Measurements from ENCODE around the gene NUP133. TPM values are rescaled to one million over a fixed set of nuclear protein-coding genes. Genes with fewer than 3 reads are reported as not detected.

The NUP133 gene
- total RNA-seq, 2 donors from 2014 or later: 67.8 to 68.4 TPM

- Histone ChIP-seq H3K4me3 (ENCODE audit: low read length) (no peak overlapping the region), H3K9ac (ENCODE audit: extremely low read depth, low read length, poor library complexity, severe bottlenecking) (no peak overlapping the region), H3K27ac (ENCODE audit: low read depth, low read length) (no peak overlapping the region), H3K36me3 (ENCODE audit: control insufficient read depth, insufficient read depth, low read length) (no peaks in the 10 kb centered on the region), H3K27me3 (ENCODE audit: control insufficient read depth, insufficient read depth, low read length, poor library complexity, severe bottlenecking) (no peaks in the 10 kb centered on the region), H3K9me3 (ENCODE audit: control insufficient read depth, low read length) (no peaks in the 10 kb centered on the region), H3K4me1 (ENCODE audit: control insufficient read depth, insufficient read depth, low read length) (no peaks in the 10 kb centered on the region)
- Mint-ChIP-seq H3K27ac (no peak overlapping the region), H3K27me3 (ENCODE audit: insufficient read depth) (peaks cover 20% of the 10 kb centered on the region), H3K9me3 (peaks cover 6% of the 10 kb centered on the region), H3K4me1 (peaks cover 14% of the 10 kb centered on the region), H3K36me3 (ENCODE audit: low read depth) (no peaks in the 10 kb centered on the region), H3K4me3 (no peak overlapping the region)
- no peak for DNase-seq
- 82 to 87% methylated on average over 2 to 4 of the region's 4 CpGs for WGBS, 2 experiments (ENCODE audit: insufficient coverage in 1 of 2, insufficient read length in 1 of 2)
- no peak for TF ChIP-seq CTCF (conservative IDR thresholded peaks at IDR 0.05)
Measured at GRCh38 chr1:229392936-229393335, 115.2 kb downstream of the NUP133 start.

Other genes starting within 250 kb of the NUP133 start
- 10 to 100 TPM; 46.2 to 48.9 TPM for gene RAB4A, start 237.2 kb downstream of the NUP133 start, total RNA-seq
- gene CCSAP, start 165.3 kb downstream of the NUP133 start, total RNA-seq: 10 to 100 TPM in 1 of 2 donors, 1 to 10 TPM in 1; 9.3 to 10.9 TPM
- gene ACTA1, start 74.2 kb downstream of the NUP133 start, total RNA-seq: 10 to 100 TPM in 1 of 2 donors, 1 to 10 TPM in 1; 8.2 to 17.3 TPM
- 10 to 100 TPM; 14.6 to 18.1 TPM for gene ABCB10, start 50.4 kb upstream of the NUP133 start, total RNA-seq
- 10 to 100 TPM; 13.1 to 17.7 TPM for gene TAF5L, start 117.8 kb upstream of the NUP133 start, total RNA-seq
- 10 to 100 TPM; 18.6 to 20.3 TPM for gene URB2, start 117.9 kb upstream of the NUP133 start, total RNA-seq

All from endodermal cell (in vitro differentiated cells).